Stimulated activated CD8-positive, alpha-beta memory T cell treated with anti-CD3 and anti-CD28 coated beads, Interleukin-7, amount 100 ng/mL, for 24 hours (primary cell): ENCODE data around the gene SH3D19.

ENCODE experiments used
- DNase-seq: peaks from one replicate; pipeline ENCODE4 v3.0.0-alpha.2; 2020; ENCODE audit warnings: low read depth

Gene SH3D19, protein sequence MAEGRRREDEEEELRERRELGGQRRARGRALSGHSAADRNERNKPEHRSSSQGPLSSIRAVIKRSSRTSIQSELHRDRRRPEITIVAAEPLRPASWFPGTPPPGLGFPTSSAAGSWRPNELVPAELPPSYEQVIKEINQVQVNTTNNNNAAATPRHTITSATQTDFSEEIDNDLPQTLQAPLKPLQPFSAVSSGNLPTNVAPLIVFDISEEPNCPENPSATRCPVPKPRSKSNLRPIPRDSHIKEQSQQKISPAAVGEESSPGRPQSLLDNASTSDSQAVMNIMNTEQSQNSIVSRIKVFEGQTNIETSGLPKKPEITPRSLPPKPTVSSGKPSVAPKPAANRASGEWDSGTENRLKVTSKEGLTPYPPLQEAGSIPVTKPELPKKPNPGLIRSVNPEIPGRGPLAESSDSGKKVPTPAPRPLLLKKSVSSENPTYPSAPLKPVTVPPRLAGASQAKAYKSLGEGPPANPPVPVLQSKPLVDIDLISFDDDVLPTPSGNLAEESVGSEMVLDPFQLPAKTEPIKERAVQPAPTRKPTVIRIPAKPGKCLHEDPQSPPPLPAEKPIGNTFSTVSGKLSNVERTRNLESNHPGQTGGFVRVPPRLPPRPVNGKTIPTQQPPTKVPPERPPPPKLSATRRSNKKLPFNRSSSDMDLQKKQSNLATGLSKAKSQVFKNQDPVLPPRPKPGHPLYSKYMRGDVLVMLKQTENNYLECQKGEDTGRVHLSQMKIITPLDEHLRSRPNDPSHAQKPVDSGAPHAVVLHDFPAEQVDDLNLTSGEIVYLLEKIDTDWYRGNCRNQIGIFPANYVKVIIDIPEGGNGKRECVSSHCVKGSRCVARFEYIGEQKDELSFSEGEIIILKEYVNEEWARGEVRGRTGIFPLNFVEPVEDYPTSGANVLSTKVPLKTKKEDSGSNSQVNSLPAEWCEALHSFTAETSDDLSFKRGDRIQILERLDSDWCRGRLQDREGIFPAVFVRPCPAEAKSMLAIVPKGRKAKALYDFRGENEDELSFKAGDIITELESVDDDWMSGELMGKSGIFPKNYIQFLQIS

DNA sequence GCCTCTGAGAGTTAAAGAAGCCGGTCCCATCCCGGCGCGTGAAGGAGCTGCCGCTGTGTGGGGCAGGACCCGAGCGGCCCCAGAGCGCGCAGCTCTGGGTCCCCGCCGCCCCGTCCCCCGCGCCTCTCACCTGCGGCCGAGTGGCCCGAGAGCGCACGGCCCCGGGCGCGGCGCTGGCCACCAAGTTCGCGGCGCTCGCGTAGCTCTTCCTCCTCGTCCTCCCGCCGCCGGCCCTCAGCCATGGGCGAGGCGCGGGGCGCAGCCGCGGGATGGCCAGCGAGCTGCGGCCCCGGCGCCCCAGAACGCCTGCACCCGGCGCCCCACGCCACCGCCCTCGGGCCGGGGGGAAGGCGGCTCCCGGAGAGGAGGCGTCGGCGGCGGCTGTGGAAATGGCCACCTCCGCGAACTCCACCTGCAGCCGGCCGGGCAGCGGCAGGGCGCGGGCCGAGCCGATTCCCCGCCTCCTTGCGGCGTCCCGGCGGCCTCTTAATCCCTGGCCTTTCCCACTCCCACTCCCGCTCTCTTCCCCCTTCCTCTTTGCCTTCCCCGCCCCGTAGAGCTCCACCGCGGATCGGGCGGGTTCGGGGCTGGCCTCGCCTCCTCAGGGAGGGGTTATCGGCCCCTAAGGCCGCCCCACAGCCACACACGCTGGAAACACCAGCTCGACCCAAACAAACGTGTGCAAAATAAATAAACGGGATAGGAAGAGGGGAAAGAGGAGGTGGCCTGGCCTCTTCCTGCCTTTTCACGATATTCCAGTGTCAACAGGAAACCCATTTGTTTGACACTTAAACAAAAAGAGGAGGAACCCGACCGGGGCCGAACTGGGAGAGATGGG is at the start of gene SH3D19:
SH3D19 (minus strand) TSS at position 495 of the 838 bp plus-strand sequence; CDS start at position 242, 253 bp downstream.
- no peak for DNase-seq

DNA sequence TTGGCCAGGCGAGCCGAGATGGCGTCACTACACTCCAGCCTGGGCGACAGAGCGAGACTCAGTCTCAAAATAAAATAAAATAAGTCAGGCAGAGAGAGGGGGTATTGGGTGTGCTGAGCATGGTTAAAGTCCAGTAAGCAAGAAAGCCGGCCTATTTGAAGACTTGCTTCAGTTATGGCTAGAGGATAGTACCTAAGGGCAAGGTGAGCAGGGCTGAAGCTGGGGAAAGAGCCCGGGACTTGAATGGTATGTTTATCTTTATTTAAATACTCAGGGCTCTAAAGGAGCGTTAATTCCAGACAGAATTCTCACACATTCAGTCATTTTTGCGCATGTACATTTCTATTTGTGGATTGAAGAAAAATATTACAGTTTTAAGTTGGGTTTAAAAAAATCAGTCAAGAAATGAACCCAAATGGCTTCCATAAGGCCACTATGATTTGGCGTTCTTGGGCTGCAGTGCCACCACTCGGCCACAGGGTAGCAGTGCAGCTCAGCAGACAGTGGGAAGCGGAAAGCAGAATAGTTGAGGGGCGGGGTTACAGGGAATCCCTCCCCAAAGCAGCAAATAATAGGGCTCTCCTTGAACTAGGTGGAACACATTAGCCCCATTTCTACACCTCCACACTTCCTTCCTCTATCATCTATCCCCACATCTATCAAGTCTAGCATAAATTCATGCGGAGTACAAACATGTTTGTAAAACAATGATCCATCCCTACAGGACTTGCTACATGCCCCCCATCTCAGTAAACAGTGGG is 37.2 kb upstream of the SH3D19 start:
- peak; percentile 54 for DNase-seq

DNA sequence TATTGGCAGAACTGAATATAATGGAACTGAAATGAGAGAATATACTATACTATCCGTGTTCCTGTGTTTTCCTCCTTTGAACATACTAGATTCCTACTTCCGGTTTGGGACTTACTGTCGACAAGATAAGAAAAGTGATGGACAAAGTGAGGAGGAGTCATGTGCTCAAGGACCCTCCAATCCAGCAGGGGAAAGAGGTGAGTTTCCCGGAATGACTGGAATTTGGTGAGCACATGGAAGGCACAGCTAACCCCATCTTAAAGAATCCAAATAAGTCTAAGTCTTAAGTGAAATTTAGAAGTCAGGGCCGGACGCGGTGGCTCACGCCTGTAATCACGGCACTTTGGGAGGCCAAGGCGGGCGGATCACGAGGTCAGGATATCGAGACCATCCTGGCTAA is 36.6 kb upstream of the SH3D19 start:
- DNase-seq: no peak

DNA sequence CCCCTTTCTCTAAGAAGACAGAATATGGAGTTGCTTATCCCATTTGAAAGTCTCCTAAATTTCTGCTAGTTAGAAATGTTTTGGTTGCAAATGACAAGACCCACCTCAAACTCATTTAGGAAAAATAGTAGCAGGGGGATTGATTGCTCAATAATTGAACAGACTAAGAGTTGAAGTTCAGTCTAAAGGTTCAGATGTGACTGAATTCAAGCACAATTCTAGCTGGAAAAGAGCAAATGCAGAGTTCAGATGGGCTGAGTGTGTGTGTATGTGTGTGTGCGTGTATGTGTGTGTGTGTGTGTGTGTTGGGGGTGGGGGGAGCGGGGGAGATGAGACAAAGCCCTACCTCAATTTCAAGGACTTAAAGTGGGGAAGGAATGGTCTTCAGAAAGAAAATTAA is 35.7 kb upstream of the SH3D19 start:
- DNase-seq: no peak

DNA sequence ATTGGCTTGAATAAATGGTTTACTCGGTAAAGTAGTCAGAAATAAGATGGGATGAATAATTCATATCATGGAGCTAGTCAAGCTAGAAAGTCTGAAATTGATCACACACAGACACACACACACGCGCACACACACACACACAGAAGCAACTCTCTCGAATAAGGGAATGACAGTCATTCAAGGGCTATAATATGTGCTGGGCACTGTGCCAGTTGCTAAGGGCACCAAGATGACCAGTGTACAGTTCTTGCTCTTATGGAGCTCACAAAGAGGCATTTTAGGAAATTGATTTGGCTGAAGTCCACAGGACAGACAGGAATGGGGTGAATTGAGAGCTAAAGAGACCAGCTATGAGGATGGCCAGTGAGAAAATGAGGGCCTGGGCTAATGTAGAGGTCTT is 34.2 kb upstream of the SH3D19 start:
- no peak for DNase-seq

DNA sequence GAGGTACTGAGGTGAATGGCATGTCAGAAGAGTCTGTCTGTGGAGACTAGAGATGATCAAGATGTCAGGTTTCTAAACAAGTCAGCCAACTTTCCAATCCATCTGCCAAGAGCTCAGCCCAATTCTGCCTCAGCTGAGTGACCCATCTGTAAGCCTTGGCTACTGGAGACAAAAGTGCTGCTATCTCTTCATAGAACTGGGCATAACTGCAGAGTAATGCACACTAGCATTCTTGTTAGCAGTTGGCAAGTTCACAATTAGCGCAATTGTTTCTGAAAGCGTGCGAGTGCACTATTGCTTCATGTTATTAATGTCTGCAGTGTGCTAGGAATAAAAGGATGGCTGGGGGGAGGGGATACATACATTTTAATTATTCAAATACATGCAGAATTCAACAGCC is 32.9 kb upstream of the SH3D19 start:
- no peak for DNase-seq

DNA sequence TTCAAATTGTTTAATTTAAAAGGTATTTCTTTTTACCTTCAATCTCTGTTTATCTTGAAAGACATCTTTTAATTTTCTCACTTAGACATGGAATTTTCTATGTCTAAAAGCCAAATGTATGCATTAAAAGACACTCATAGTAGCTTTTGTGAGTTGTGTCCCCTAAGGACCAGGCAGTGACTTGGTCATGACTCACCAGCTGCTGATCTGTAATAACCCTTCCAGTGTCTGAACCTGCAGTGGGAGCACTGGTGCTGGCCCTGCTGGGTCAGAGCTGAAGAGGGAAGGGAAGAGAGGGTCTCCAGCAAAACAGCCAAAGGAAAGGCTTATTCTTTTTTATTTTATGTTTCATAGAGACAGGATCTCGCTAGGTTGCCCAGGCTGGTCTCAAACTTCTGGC is 31.1 kb upstream of the SH3D19 start:
- no peak for DNase-seq

DNA sequence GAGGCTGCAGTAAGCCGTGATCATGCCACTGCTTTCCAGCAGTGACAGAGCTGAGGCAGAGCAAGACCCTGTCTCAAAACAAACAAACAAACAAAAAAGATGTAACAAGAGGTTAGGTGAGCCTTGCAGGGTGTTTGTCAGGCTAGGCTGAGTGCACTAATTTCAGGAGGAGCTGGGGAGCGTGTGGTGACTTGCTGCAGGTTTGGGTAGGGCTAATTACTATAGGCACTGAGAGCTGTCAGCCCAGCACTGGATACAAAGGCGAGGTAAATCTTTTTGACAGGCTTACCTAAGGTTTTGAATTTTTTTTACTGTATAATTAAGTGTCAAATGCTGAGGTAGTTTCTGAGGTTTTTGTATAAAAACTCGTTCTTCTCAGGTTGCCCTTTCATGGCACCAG is 29.8 kb upstream of the SH3D19 start:
- no peak for DNase-seq

DNA sequence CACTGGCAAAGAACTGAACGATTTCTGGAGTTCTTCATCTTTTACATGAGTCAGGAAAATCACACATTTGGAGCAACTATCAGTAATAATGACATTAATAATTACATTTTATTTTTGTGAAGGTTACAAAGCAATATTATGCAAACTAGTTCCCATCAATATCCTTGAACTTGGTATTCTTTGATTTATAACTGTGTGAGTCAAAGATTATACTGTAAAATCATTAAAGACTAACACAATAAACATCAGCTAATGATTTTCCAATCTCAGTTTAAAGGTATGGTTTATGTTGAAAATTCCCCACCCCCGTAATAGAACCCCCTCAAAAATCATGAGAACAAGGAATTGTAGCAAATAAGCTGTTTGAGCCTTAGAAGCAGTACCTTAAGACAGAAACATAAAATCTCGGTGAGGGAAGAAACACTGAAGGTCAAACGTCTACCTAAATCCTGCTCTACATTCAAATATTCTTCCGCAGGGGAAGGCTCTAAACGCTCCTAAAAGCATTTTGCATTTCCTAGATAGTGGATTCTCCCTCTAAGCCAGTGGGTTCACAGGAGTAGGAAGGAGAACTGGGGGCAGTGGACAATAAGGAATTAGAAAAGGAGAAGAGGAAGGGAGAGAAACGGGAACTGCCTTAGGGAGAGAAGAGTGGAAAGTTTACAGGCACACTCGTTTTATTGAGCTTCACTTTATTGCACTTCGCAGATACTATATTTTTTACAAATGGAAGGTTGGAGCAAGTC is 22.3 kb upstream of the SH3D19 start:
- DNase-seq: no peak

DNA sequence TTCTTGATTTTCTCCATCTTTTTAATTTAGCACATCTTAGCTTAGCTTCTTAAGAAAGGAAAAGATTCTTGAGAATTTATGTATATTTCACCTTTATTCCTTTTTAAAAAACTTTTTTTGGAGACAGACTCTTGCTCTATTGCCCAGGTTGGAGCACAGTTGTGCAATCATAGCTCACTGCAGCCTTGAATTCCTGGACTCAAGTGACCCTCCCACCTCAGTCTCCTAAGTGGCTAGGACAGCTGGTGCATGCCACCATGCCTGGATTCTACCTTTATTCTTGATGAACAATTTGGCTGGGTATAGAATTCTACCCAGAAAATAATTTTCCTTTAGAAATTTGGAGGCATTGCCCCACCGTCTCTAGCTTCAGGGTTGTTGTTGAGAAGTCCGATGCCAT is 19.5 kb upstream of the SH3D19 start:
- no peak for DNase-seq

DNA sequence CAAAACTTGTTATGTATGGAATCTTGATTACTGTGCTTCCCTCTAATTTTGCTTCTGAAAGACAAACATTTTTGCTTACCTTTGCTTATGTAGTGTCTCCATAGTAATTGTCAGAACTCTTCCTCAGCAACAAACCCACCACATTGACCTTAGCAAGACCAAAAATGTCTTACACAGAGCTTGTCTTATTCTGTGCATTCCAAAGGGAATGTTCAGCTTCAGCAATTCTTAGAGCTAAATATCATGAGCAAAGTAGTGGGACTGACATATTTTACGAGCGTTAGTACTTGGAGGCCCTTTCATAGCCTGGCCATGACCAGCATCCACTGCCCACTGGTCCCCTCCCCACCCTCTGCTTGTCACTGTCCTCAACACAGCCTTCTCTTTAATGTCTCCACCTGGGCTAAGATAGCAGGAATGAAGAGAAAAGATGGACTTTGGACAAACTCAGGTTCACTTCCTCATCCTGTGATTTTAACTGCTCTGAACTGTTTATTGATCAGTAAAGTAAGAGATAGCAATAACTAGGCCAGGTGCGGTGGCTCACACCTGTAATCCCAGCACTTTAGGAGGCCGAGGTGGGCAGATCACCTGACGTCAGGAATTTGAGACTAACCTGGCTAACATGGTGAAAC is 15.5 kb upstream of the SH3D19 start:
- DNase-seq: no peak

DNA sequence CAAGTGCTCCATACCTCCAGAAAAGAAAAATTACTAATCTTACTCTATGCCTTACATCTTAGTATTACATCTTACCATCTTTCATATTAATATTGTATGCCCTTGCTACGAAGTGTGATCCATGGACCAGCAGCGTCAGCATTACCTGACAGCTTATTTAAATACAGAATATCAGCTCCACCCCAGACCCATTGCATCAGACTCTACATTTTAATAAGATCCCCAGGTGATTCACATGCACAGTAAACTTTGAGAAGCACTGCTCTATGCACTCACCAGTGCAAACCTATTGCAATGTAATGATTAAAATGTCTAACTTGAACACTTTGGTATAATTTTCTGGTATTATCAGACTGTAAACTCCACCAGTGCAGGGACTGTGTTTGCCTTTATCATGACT is 14.1 kb upstream of the SH3D19 start:
- DNase-seq: no peak

DNA sequence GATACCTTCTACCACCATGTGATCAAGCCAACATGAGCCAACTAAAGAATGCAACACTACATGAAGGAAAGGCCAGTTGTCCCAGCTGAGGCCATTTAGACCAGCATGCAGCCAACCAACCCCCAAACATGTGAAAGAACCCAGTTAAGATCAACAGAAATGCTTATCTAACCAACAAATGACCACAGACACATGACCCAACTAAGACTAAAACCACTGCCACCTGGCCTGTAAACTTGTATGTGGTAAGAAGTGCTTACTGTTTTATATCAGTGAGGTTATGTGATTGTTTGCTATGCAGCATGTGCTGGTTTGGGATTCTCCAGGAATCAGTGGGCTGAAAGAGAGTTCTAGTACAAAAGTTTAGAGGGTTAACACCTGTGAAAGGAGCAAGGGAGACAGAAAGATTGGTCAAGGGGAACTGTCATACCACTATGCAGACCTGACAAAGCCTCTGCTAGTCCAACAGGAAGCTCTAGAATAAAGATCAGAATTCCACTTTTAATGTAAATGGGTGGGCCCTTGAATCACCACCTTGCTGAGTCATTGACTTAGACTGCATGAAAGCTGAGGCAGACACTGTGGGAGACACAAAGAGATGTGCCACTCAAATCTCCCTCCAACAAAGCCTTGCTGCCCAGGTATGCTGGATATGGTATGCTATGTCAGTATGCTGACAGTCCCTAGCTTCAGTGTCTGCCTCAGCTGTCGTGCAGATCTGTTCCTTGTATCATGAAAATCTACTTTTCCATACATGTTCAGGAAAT is 6.1 kb upstream of the SH3D19 start:
- DNase-seq: no peak

DNA sequence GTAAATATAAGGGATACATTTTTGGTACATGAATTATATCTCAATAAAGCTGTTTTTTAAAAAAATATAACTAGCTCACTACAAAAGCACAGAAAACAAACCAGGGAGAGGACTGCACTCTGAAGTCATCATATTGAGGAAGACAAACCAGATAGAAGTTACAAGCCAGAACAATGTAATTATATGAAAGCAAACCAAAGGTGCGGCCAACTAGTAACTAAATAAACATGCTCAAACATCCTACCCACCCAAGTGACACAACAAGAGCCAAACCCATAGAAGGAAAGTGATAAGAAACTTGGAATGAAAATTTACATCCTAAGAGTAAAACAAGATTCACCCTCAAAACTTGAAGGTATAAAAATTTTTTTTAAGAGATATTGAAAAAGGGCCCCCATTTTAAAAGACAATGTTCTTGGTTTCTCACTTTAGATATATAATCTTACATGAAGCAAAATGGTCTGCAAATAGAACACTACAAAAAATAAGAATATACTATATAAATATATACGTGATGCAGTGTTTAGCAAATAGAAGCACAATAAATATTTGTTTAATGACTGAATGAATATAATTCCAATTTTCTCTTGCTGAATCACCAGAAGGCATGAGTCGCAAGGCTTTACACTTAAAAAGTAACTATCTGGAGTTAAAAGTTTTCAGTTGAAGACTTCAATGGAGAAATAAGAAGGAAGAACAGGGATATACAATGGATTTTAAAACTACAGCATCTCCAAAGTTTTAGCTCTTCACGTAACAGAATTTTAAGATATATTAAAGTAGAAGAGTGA is 4.0 kb upstream of the SH3D19 start:
- DNase-seq: no peak

DNA sequence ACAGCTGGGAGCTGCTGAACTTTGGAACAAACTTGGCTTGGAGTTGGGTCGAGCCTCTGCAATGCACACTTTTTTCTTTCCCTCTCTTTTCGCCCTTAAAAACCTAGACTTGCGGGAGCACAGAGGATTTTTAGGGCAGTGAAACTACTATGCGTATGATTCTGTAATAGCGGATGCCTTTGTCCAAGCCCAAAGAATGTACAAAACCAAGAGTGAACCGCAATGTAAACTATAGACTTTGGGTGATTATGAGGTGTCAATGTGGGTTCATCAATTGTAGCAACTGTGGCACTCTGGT is 493 bp upstream of the SH3D19 start:
- DNase-seq: no peak

DNA sequence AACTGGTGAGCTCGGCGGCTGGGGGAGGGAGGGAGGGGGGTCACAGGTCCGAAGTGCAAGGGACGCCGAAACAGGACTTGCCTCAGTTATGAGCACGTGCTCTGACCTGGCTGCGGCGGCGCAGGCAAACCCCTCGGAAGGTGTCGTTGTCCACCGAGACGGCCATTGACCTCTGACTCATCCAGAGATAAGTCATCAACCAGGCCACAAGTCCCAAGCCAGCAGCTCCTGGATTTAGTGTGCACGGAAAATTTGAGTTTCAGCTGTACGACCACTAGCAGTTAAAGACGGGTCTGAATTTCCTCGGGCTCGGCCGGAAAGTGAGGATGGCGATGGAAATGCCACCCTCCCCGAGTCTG is 674 bp downstream of the SH3D19 start:
- no peak for DNase-seq

DNA sequence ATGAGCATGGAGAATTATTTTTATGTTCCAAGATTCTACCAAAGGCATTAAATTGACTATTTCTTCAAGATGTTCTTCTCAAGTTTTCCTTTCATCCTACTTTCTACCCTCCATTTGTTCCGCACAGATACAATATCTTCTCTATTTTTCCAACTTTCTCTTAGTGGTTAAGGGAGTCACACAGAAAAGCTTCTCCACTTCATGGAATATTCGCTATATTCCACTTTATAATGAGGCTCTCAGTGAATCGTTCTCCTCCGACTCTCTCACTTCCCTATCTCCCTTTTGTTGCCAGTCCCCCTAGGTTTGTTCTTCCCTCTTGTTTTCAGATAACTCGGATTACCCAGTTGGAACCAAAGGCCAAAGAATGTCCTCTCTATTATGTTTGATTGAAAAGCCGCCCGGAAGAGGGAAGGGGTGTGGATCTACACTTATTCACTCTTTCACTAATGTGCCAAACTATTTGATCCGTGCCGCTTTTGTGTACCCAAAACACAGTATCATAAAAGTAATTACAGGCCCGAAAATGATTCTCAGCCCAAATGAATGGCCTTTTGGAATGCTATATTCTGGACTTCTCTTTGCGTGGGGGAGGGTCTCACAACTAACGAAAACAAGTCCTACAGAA is 1.2 kb downstream of the SH3D19 start:
- DNase-seq: no peak

DNA sequence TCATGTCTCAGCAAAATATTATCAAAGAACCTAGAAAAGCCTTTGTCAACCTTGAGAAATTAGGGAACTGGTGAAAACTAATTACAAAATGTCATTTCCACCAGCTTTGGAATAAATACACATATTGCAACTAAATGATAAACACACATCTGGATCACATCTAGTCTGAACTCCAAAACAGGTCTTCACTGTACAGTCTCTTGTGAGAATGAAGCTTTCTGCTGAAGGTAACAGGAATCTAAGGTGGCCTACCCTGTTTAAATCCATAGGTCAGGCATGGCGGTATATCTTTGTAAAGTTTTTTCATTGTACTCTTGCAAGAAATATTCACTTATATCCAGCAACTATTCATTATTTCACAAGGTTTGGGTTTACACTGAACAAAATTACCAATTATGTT is 1.7 kb downstream of the SH3D19 start:
- DNase-seq: no peak
